GM12874 (cell line): ENCODE results near the gene EXOC6B.

Experiments
- CTCF ChIP-seq: IDR thresholded peaks from 2 replicates; pipeline ENCODE4 v1.5.1; 2011; ENCODE audit warnings: low read depth, mild to moderate bottlenecking, control low read depth, low read length, moderate library complexity; ENCODE audit not compliant: insufficient read depth

EXOC6B gene

GRCh38 chr2:72130659-72131360 lies 695.0 kb downstream of the EXOC6B start:
- no peak for TF ChIP-seq CTCF

GRCh38 chr2:72129681-72130340 lies 696.0 kb downstream of the EXOC6B start:
- no peak for TF ChIP-seq CTCF

GRCh38 chr2:72128843-72129227 lies 697.0 kb downstream of the EXOC6B start:
- TF ChIP-seq CTCF, result no peak

GRCh38 chr2:72128059-72128842 lies 697.6 kb downstream of the EXOC6B start:
- TF ChIP-seq CTCF, result no peak

- no peak for TF ChIP-seq CTCF
Measured at GRCh38 chr2:72127401-72128058, 698.3 kb downstream of the EXOC6B start.

GRCh38 chr2:72126186-72127100 lies 699.4 kb downstream of the EXOC6B start:
- TF ChIP-seq CTCF, result no peak
